HepG2 (cell line): ENCODE results near the gene LDHAL6B.

ENCODE experiments used
- EZH2 ChIP-seq: conservative IDR thresholded peaks from 2 replicates; pipeline ENCODE4 v1.6.1; 2012; ENCODE audit warnings: mild to moderate bottlenecking, low read depth, low read length, moderate library complexity
- TCF7L2 ChIP-seq: IDR thresholded peaks from 2 replicates; pipeline ENCODE4 v1.6.1; 2011; ENCODE audit warnings: mild to moderate bottlenecking, low read depth, low read length, moderate library complexity
- THYN1 ChIP-seq: sonication (generic); formaldehyde crosslinking; IDR thresholded peaks from 2 replicates; pipeline ENCODE4 v1.8.1; 2023; ENCODE audit warnings: low read depth, mild to moderate bottlenecking, moderate library complexity, missing genetic modification reagents, borderline replicate concordance
- TF ChIP-seq, protein P1 (sequence below): sonication (generic); formaldehyde crosslinking; IDR thresholded peaks from 2 replicates; pipeline ENCODE4 v1.5.0; 2020; ENCODE audit warnings: mild to moderate bottlenecking, missing genetic modification reagents, moderate library complexity
- TF ChIP-seq, protein P2 (sequence below): sonication (generic); formaldehyde crosslinking; conservative IDR thresholded peaks from 2 replicates; pipeline ENCODE4 v1.8.0; 2022; ENCODE audit warnings: missing genetic modification reagents

DNA sequence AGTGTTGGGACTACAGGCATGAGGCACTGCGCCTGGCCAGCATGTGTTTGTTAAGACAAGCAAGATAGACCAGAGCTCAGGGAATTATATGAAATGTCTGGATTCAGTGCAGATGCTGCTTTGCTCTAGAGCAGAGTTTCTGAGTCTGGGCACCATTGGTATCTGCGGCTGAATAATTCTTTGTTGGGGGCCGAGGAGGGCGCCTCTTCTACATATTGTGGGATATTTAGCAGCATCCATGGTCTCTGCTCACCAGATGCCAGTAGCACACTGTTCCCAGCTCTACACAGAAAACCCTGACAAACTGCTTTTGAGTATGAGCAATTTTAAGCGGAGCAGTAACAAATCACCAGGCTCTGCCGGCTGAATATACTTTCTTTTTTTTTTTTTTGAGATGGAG is 3.6 kb upstream of the LDHAL6B start:
- TF ChIP-seq, protein P1, sequence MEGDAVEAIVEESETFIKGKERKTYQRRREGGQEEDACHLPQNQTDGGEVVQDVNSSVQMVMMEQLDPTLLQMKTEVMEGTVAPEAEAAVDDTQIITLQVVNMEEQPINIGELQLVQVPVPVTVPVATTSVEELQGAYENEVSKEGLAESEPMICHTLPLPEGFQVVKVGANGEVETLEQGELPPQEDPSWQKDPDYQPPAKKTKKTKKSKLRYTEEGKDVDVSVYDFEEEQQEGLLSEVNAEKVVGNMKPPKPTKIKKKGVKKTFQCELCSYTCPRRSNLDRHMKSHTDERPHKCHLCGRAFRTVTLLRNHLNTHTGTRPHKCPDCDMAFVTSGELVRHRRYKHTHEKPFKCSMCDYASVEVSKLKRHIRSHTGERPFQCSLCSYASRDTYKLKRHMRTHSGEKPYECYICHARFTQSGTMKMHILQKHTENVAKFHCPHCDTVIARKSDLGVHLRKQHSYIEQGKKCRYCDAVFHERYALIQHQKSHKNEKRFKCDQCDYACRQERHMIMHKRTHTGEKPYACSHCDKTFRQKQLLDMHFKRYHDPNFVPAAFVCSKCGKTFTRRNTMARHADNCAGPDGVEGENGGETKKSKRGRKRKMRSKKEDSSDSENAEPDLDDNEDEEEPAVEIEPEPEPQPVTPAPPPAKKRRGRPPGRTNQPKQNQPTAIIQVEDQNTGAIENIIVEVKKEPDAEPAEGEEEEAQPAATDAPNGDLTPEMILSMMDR (CRISPR knock-in tag): no peak
- TF ChIP-seq, protein P2, sequence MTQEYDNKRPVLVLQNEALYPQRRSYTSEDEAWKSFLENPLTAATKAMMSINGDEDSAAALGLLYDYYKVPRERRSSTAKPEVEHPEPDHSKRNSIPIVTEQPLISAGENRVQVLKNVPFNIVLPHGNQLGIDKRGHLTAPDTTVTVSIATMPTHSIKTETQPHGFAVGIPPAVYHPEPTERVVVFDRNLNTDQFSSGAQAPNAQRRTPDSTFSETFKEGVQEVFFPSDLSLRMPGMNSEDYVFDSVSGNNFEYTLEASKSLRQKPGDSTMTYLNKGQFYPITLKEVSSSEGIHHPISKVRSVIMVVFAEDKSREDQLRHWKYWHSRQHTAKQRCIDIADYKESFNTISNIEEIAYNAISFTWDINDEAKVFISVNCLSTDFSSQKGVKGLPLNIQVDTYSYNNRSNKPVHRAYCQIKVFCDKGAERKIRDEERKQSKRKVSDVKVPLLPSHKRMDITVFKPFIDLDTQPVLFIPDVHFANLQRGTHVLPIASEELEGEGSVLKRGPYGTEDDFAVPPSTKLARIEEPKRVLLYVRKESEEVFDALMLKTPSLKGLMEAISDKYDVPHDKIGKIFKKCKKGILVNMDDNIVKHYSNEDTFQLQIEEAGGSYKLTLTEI (CRISPR knock-in tag): no peak
- TF ChIP-seq TCF7L2 (no peak), EZH2 (no peak), THYN1 (CRISPR knock-in tag) (no peak)
